ENCODE data around the gene UBB. TPM values are rescaled to one million over a fixed set of nuclear protein-coding genes. Genes with fewer than 3 reads are reported as not detected.
A peak's percentile ranks its signal among the peaks of the same experiment; 100 is the strongest.

Gene UBB
- total RNA-seq, 3 donors from 2014 or later (not counting 1 experiment from before 2014, with no cell fraction given): 1,492 to 1,665 (median 1,530) TPM

GRCh38 chr17:16407911-16408588, 27.2 kb downstream of the UBB start:
- no peak overlapping the region for H3K27ac Mint-ChIP-seq
- Histone ChIP-seq H3K27ac (ENCODE audit: low read length) (no peak overlapping the region), H3K9me3 (ENCODE audit: control insufficient read depth, insufficient read depth, low read length) (no peaks in the 10 kb centered on the region), H3K4me1 (ENCODE audit: control insufficient read depth, insufficient read depth, low read length) (peaks cover 12% of the 10 kb centered on the region), H3K27me3 (ENCODE audit: control insufficient read depth, insufficient read depth, low read length) (peaks cover 8% of the 10 kb centered on the region), H3K4me3 (ENCODE audit: low read length) (no peak overlapping the region), H3K36me3 (ENCODE audit: control insufficient read depth, insufficient read depth, low read length) (no peaks in the 10 kb centered on the region)
- peak overlapping the region; percentile 41 for H3K4me3 Mint-ChIP-seq
- H3K4me1 Mint-ChIP-seq: peaks cover 6 to 12% of the 10 kb centered on the region in 2 donors
- no peak for TF ChIP-seq CTCF (IDR thresholded peaks at IDR 0.05)
- no peaks in the 10 kb centered on the region for H3K36me3 Mint-ChIP-seq
- no peaks in the 10 kb centered on the region for H3K9me3 Mint-ChIP-seq
- no peak for DNase-seq
- peaks cover 9 to 15% of the 10 kb centered on the region in 2 donors for H3K27me3 Mint-ChIP-seq (ENCODE audit: low read depth in 2 of 2)
- 61% methylated on average over 14 of the region's 14 CpGs for WGBS (ENCODE audit: insufficient coverage)
- ATAC-seq: no peak
- intact Hi-C loops (cut with micrococcal nuclease): no loop called here

- Mint-ChIP-seq H3K4me3 (peak within 1 kb of the TSS; percentile 98), H3K4me1 (peaks cover 45 to 57% of the 10 kb centered on the region in 2 donors), H3K9me3 (no peaks in the 10 kb centered on the region), H3K27me3 (ENCODE audit: low read depth in 2 of 2) (no peaks in the 10 kb centered on the region), H3K36me3 (no peaks in the 10 kb centered on the region), H3K27ac (peak within 1 kb of the TSS; percentile 98 to 100)
- H3K4me1 ChIP-seq (ENCODE audit: control insufficient read depth, insufficient read depth, low read length): peaks cover 50% of the 10 kb centered on the region
- H3K4me3 ChIP-seq (ENCODE audit: low read length): peak within 1 kb of the TSS; percentile 62
- peak within 1 kb of the TSS; percentile 93 for H3K27ac ChIP-seq (ENCODE audit: low read length)
- no peaks in the 10 kb centered on the region for H3K27me3 ChIP-seq (ENCODE audit: control insufficient read depth, insufficient read depth, low read length)
- DNase-seq (peak; percentile 44 to 74), ATAC-seq (peak; percentile 39 to 56 (median 53))
- no peaks in the 10 kb centered on the region for H3K9me3 ChIP-seq (ENCODE audit: control insufficient read depth, insufficient read depth, low read length)
- peaks cover 30% of the 10 kb centered on the region for H3K36me3 ChIP-seq (ENCODE audit: control insufficient read depth, insufficient read depth, low read length)
- peak; percentile 50 for TF ChIP-seq CTCF (IDR thresholded peaks at IDR 0.05)
- 0% methylated on average over 21 of the region's 21 CpGs for WGBS (ENCODE audit: insufficient coverage)
- intact Hi-C loops (cut with micrococcal nuclease): loop anchor here (1.0 kb wide), 3 partner anchors 23 to 52 kb away; no protein-coding TSS in a partner anchor
Observed at GRCh38 chr17:16415031-16415924, 34.4 kb downstream of the UBB start, which contains the start of gene TRPV2. Gene TRPV2, plus strand, starts transcription at chr17:16415571. Its CDS starts 2,098 bp downstream, at chr17:16417669.

GRCh38 chr17:16417399-16417798, 36.5 kb downstream of the UBB start:
- Histone ChIP-seq H3K9me3 (ENCODE audit: control insufficient read depth, insufficient read depth, low read length) (no peaks in the 10 kb centered on the region), H3K4me1 (ENCODE audit: control insufficient read depth, insufficient read depth, low read length) (peaks cover 53% of the 10 kb centered on the region), H3K36me3 (ENCODE audit: control insufficient read depth, insufficient read depth, low read length) (peaks cover 45% of the 10 kb centered on the region), H3K27me3 (ENCODE audit: control insufficient read depth, insufficient read depth, low read length) (no peaks in the 10 kb centered on the region), H3K27ac (ENCODE audit: low read length) (peak overlapping the region; percentile 93), H3K4me3 (ENCODE audit: low read length) (no peak overlapping the region)
- DNase-seq (no peak), ATAC-seq (no peak)
- TF ChIP-seq CTCF (IDR thresholded peaks at IDR 0.05): no peak
- intact Hi-C loops (cut with micrococcal nuclease): loop anchor here (2.0 kb wide), 1 partner anchor 37 kb away; the partner anchor contains the start of gene UBB
- H3K36me3 Mint-ChIP-seq: no peaks in the 10 kb centered on the region
- WGBS (ENCODE audit: insufficient coverage): 98% methylated on average over 7 of the region's 7 CpGs
- H3K4me1 Mint-ChIP-seq: peaks cover 52 to 63% of the 10 kb centered on the region in 2 donors
- H3K4me3 Mint-ChIP-seq: peak overlapping the region; percentile 98
- peak overlapping the region; percentile 98 to 100 for H3K27ac Mint-ChIP-seq
- H3K27me3 Mint-ChIP-seq (ENCODE audit: low read depth in 2 of 2): no peaks in the 10 kb centered on the region
- no peaks in the 10 kb centered on the region for H3K9me3 Mint-ChIP-seq
